Smooth muscle cell (in vitro differentiated cells): Measurements from ENCODE around the gene ACP1. TPM values are rescaled to one million over a fixed set of nuclear protein-coding genes. Genes with fewer than 3 reads are reported as not detected.

ENCODE experiments used
- DNase-seq: peaks from one replicate; lab custom pipeline; 2025; ENCODE audit not compliant: unreplicated experiment; lab: John Stamatoyannopoulos, UW
- H2AFZ ChIP-seq: fragments of 200-600 bp; sonication (generic); 2 replicates; pipeline ENCODE4 v1.6.0; 2016; ENCODE audit warnings: antibody characterized with exemption, low read depth, mild to moderate bottlenecking
- H3F3A ChIP-seq: fragments of 200-600 bp; sonication (generic); 2 replicates; pipeline ENCODE4 v1.6.0; 2017; ENCODE audit warnings: antibody characterized with exemption, low read depth
- H3K27ac ChIP-seq: fragments of 200-600 bp; sonication (generic); 2 replicates; pipeline ENCODE4 v1.5.1; 2016; ENCODE audit warnings: low read depth, mild to moderate bottlenecking
- H3K27me3 ChIP-seq: fragments of 200-600 bp; sonication (generic); 2 replicates; pipeline ENCODE4 v1.6.1; 2016; ENCODE audit warnings: low read depth, mild to moderate bottlenecking
- H3K36me3 ChIP-seq: fragments of 200-600 bp; sonication (generic); 2 replicates; pipeline ENCODE4 v1.5.1; 2016; ENCODE audit warnings: low read depth
- H3K4me1 ChIP-seq: fragments of 200-600 bp; sonication (generic); 2 replicates; pipeline ENCODE4 v1.5.1; 2016; ENCODE audit warnings: low read depth
- H3K4me2 ChIP-seq: fragments of 200-600 bp; sonication (generic); 2 replicates; pipeline ENCODE4 v1.6.0; 2016; ENCODE audit warnings: mild to moderate bottlenecking
- H3K4me3 ChIP-seq: fragments of 200-600 bp; sonication (generic); 2 replicates; pipeline ENCODE4 v1.5.1; 2016; ENCODE audit warnings: mild to moderate bottlenecking
- H3K79me2 ChIP-seq: fragments of 200-600 bp; sonication (generic); 2 replicates; pipeline ENCODE4 v1.6.0; 2016; ENCODE audit warnings: low read depth, mild to moderate bottlenecking
- H3K9ac ChIP-seq: fragments of 200-600 bp; sonication (generic); 2 replicates; pipeline ENCODE4 v1.6.0; 2016; ENCODE audit warnings: low read depth
- H3K9me3 ChIP-seq: fragments of 200-600 bp; sonication (generic); replicated peaks from 2 replicates; pipeline ENCODE4 v1.5.1; 2016; ENCODE audit warnings: low read depth
- H4K20me1 ChIP-seq: fragments of 200-600 bp; sonication (generic); 2 replicates; pipeline ENCODE4 v1.6.0; 2016; ENCODE audit warnings: low read depth
- CTCF ChIP-seq: fragments of 200-600 bp; sonication (generic); IDR thresholded peaks from 2 replicates; pipeline ENCODE4 v1.5.1; 2017; ENCODE audit warnings: borderline replicate concordance, mild to moderate bottlenecking, antibody characterized with exemption; ENCODE audit not compliant: insufficient read depth, poor library complexity, severe bottlenecking
- WGBS: methylation state at CpG from one replicate; pipeline ENCODE4 v1.1.7; 2016; ENCODE audit warnings: low lambda C conversion rate; 5-methylcytosine and 5-hydroxymethylcytosine counted together
- polyA plus RNA-seq: library from polyadenylated mRNA; unstranded; fragments of >200 nt; fragmentation: Nextera tagmentation; extraction: Ambion mirVana; gene quantifications from 2 replicates; pipeline ENCODE4 v1.2.1, GENCODE V29; 2016
- total RNA-seq: library from RNA; depleted of rRNA; stranded (reverse); fragments of >200 nt; gene quantifications from 2 replicates; pipeline ENCODE4 v1.2.3, GENCODE V29; 2014

The ACP1 gene
- total and polyA plus RNA-seq, 2 experiments from 2014 or later, result 168 to 182 TPM

GRCh38 chr2:256094-256493 lies 8.7 kb upstream of the ACP1 start:
- no peaks in the 10 kb centered on the region for H3K4me1 ChIP-seq
- peaks cover 5% of the 10 kb centered on the region for H3F3A ChIP-seq
- H3K4me3 ChIP-seq, result no peak overlapping the region
- H3K9me3 ChIP-seq, result peaks cover 9% of the 10 kb centered on the region
- DNase-seq, result no peak
- no peak overlapping the region for H3K4me2 ChIP-seq
- no peak overlapping the region for H3K9ac ChIP-seq
- no peak overlapping the region for H2AFZ ChIP-seq
- 95% methylated on average over 3 of the region's 3 CpGs for WGBS
- no peaks in the 10 kb centered on the region for H3K27me3 ChIP-seq
- no peak overlapping the region for H3K27ac ChIP-seq
- H4K20me1 ChIP-seq, result no peaks in the 10 kb centered on the region
- H3K79me2 ChIP-seq, result peaks cover 12% of the 10 kb centered on the region
- no peak for TF ChIP-seq CTCF
- no peaks in the 10 kb centered on the region for H3K36me3 ChIP-seq

GRCh38 chr2:257429-257828 lies 7.3 kb upstream of the ACP1 start:
- Histone ChIP-seq H3K9ac (no peak overlapping the region), H2AFZ (no peak overlapping the region), H3K4me2 (no peak overlapping the region), H3K27me3 (no peaks in the 10 kb centered on the region), H4K20me1 (no peaks in the 10 kb centered on the region), H3K4me3 (no peak overlapping the region), H3K79me2 (peaks cover 12% of the 10 kb centered on the region), H3K4me1 (no peaks in the 10 kb centered on the region), H3K27ac (no peak overlapping the region), H3K36me3 (no peaks in the 10 kb centered on the region), H3K9me3 (peaks cover 9% of the 10 kb centered on the region), H3F3A (no peaks in the 10 kb centered on the region)
- 96% methylated on average over 3 of the region's 3 CpGs for WGBS
- no peak for TF ChIP-seq CTCF
- no peak for DNase-seq

GRCh38 chr2:257842-258241 lies 6.9 kb upstream of the ACP1 start:
- Histone ChIP-seq H3K9me3 (peaks cover 9% of the 10 kb centered on the region), H2AFZ (no peak overlapping the region), H3K27ac (no peak overlapping the region), H3K4me1 (no peaks in the 10 kb centered on the region), H3K4me2 (no peak overlapping the region), H3K36me3 (no peaks in the 10 kb centered on the region), H3K9ac (no peak overlapping the region), H3K27me3 (no peaks in the 10 kb centered on the region), H3K79me2 (peaks cover 12% of the 10 kb centered on the region), H3K4me3 (no peak overlapping the region), H4K20me1 (no peaks in the 10 kb centered on the region), H3F3A (no peaks in the 10 kb centered on the region)
- no peak for TF ChIP-seq CTCF
- DNase-seq, result no peak
- WGBS, result 72% methylated on average over 2 of the region's 2 CpGs

GRCh38 chr2:258933-259332 lies 5.8 kb upstream of the ACP1 start:
- no peak for TF ChIP-seq CTCF

More at GRCh38 chr2:258933-259332, 5.8 kb upstream of the ACP1 start:
- H3K9me3 ChIP-seq, result peaks cover 9% of the 10 kb centered on the region
- WGBS, result 91% methylated on average over 3 of the region's 3 CpGs
- no peaks in the 10 kb centered on the region for H3K27me3 ChIP-seq
- H3K79me2 ChIP-seq, result peaks cover 12% of the 10 kb centered on the region
- no peaks in the 10 kb centered on the region for H4K20me1 ChIP-seq
- no peaks in the 10 kb centered on the region for H3K4me1 ChIP-seq
- no peak for DNase-seq
- no peaks in the 10 kb centered on the region for H3K36me3 ChIP-seq
- no peak overlapping the region for H3K4me2 ChIP-seq
- H3K27ac ChIP-seq, result no peak overlapping the region
- no peak overlapping the region for H3K4me3 ChIP-seq
- no peaks in the 10 kb centered on the region for H3F3A ChIP-seq
- no peak overlapping the region for H2AFZ ChIP-seq
- H3K9ac ChIP-seq, result no peak overlapping the region
